Stimulated activated naive CD8-positive, alpha-beta T cell treated with anti-CD3 and anti-CD28 coated beads, Interleukin-15, Interleukin-2, amounts not matched to agents 100 ng/mL and 50 ng/mL, for 24 hours (primary cell): ENCODE results near the gene CPM.
"Not testable (repeated sequence)": the region's sequence is repeated elsewhere in the genome, so short reads cannot be mapped to it uniquely, and the experiment has no call there.

Experiments
- H3K27ac Mint-ChIP-seq: one replicate; pipeline ENCODE4 v1.8.0; 2021; ENCODE audit warnings: mild to moderate bottlenecking, mixed read lengths
- H3K27me3 Mint-ChIP-seq: one replicate; pipeline ENCODE4 v1.8.0; 2021; ENCODE audit warnings: mixed read lengths
- H3K36me3 Mint-ChIP-seq: one replicate; pipeline ENCODE4 v1.8.0; 2021; ENCODE audit warnings: low read depth, mixed read lengths
- H3K4me1 Mint-ChIP-seq: one replicate; pipeline ENCODE4 v1.8.0; 2021; ENCODE audit warnings: low read depth, mixed read lengths
- H3K4me3 Mint-ChIP-seq: one replicate; pipeline ENCODE4 v1.8.0; 2021; ENCODE audit warnings: mild to moderate bottlenecking, mixed read lengths
- H3K9me3 Mint-ChIP-seq: one replicate; pipeline ENCODE4 v1.8.0; 2021; ENCODE audit warnings: mixed read lengths

Gene CPM

GRCh38 chr12:68803948-68804656 lies 128.9 kb downstream of the CPM start:
- Mint-ChIP-seq H3K27ac (no peak overlapping the region), H3K36me3 (peaks cover 5% of the 10 kb centered on the region), H3K27me3 (no peaks in the 10 kb centered on the region), H3K4me3 (no peak overlapping the region), H3K4me1 (peaks cover 15% of the 10 kb centered on the region), H3K9me3 (no peaks in the 10 kb centered on the region)

- not testable (repeated sequence) for H3K9me3 Mint-ChIP-seq, H3K36me3 Mint-ChIP-seq, H3K27ac Mint-ChIP-seq, H3K27me3 Mint-ChIP-seq, H3K4me3 Mint-ChIP-seq, H3K4me1 Mint-ChIP-seq
These were observed 129.9 kb downstream of the CPM start for GRCh38 chr12:68802911-68803651.

GRCh38 chr12:68802372-68802745 lies 130.6 kb downstream of the CPM start:
- H3K4me3 Mint-ChIP-seq, H3K36me3 Mint-ChIP-seq, H3K4me1 Mint-ChIP-seq, H3K27ac Mint-ChIP-seq, H3K27me3 Mint-ChIP-seq, H3K9me3 Mint-ChIP-seq: not testable (repeated sequence)
